Bronchial epithelial cell (primary cell): ENCODE results near the gene GNAS-AS1. TPM values are rescaled to one million over a fixed set of nuclear protein-coding genes. Genes with fewer than 3 reads are reported as not detected.

Source experiments
- DNase-seq: peaks from one replicate; pipeline ENCODE4 v3.0.0-alpha.2; 2010; ENCODE audit warnings: low read depth
- FAIRE-seq: peaks from 2 replicates; lab custom pipeline; 2011; peaks lifted over from hg19 to GRCh38; lab: Jason Lieb, UNC
- H3K27me3 ChIP-seq: 2 replicates; pipeline ENCODE4 v1.5.1; 2011; ENCODE audit warnings: low read length; ENCODE audit not compliant: control insufficient read depth, insufficient read depth
- H3K36me3 ChIP-seq: 2 replicates; pipeline ENCODE4 v1.5.1; 2011; ENCODE audit warnings: low read length; ENCODE audit not compliant: control insufficient read depth, insufficient read depth
- H3K4me3 ChIP-seq: 2 replicates; pipeline ENCODE4 v1.5.1; 2011; ENCODE audit warnings: mild to moderate bottlenecking, low read depth, low read length, control low read depth
- total RNA-seq: library from RNA; depleted of rRNA; stranded (reverse); fragments of >200 nt; gene quantifications from 2 replicates; pipeline ENCODE4 v1.2.1, GENCODE V29; 2014
- TF ChIP-seq, protein P1 (sequence below): IDR thresholded peaks from 2 replicates; pipeline ENCODE4 v1.5.1; 2011; ENCODE audit warnings: mild to moderate bottlenecking, moderate library complexity, low read length, control low read depth, inconsistent platforms; ENCODE audit not compliant: insufficient read depth, severe bottlenecking

GNAS-AS1 gene
- total RNA-seq, 1 donor from 2014 or later, result 1.3 TPM

DNA sequence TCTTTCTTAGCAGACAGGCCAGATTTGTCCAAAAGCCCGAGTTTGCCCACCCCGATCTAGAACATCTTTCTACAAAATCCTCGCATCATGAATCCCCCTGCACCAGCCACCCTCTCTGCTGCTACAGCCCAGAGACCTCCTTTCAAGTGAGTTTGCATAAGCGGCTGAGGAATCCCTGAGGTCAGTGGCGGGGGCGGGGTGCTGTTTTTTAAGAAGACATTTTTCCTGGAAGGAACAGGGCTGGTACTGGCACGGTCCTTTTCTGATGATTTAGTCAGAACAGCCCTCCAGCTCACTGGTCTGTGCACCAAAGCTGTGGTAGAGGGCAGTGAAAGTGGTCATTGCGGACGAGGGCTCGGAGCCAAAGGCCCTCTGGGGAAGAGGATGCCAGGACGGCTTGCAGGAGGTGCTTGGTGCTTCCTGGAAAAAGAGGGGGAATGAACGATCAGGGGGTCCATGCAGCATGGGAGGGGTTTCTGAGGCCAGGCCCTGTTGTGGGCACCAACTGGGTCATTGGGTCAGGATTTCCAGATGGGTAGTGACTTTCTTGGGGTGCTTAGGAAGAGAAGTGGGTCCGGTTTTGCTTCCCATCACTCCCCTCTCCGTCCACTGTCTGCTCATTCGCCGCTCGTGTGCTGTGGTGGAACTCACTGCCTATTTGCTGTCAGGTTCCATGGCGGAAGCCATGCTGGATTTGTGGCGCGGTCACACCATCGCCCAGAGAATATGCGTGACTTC, 50.4 kb downstream of the GNAS-AS1 start:
- TF ChIP-seq, protein P1, sequence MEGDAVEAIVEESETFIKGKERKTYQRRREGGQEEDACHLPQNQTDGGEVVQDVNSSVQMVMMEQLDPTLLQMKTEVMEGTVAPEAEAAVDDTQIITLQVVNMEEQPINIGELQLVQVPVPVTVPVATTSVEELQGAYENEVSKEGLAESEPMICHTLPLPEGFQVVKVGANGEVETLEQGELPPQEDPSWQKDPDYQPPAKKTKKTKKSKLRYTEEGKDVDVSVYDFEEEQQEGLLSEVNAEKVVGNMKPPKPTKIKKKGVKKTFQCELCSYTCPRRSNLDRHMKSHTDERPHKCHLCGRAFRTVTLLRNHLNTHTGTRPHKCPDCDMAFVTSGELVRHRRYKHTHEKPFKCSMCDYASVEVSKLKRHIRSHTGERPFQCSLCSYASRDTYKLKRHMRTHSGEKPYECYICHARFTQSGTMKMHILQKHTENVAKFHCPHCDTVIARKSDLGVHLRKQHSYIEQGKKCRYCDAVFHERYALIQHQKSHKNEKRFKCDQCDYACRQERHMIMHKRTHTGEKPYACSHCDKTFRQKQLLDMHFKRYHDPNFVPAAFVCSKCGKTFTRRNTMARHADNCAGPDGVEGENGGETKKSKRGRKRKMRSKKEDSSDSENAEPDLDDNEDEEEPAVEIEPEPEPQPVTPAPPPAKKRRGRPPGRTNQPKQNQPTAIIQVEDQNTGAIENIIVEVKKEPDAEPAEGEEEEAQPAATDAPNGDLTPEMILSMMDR, result no peak
- no peak overlapping the region for H3K4me3 ChIP-seq
- no peak for DNase-seq
- H3K27me3 ChIP-seq, result no peaks in the 10 kb centered on the region
- FAIRE-seq, result no peak
- no peaks in the 10 kb centered on the region for H3K36me3 ChIP-seq

DNA sequence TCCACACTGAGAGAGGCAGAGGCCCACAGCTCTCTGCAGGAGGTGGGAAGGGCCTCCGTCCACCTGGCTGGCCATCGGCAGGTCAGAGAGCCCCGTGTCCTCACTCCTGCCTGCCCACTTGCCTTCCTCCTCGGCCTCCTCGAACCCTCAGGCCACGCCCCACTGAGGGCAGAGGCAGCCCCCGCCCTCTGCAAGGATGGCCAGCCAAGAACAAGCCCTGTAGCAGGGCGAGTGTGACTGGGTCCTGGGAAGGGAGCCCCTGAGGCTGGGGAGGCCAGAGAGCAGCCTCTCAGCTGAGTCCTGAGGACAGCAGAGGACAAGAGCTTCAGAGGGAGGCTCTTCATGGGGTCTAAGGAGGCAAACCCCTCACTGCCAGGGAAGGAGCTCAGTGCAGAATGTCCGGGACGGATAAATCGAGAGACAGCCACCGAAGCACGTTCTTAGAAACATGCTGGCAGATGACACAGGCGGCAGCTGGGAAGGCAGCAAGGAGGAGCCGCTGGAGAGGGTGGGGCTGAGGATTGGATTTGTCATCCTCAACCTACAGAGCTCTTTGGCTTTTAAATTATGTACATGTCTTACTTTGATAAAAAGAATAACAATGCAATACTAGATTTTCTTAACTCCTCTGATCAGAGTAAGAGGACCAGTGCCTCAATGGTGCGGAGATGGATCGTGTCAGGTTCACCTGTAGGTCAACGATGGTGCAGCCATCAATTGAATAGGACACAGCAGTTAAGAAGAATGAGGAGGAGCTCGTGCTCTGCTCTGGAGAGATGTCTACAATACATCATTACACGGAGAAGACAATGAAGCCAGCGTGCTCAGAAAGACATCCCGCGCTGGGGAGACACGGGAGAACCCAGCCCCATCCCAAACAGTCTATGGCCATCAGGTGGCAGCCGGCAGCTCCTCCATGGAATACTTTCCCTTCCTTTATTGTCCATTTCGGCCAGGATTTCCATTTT, 53.0 kb downstream of the GNAS-AS1 start:
- no peak for DNase-seq
- no peaks in the 10 kb centered on the region for H3K36me3 ChIP-seq
- no peak overlapping the region for H3K4me3 ChIP-seq
- FAIRE-seq, result no peak
- TF ChIP-seq, protein P1, result no peak
- no peaks in the 10 kb centered on the region for H3K27me3 ChIP-seq

DNA sequence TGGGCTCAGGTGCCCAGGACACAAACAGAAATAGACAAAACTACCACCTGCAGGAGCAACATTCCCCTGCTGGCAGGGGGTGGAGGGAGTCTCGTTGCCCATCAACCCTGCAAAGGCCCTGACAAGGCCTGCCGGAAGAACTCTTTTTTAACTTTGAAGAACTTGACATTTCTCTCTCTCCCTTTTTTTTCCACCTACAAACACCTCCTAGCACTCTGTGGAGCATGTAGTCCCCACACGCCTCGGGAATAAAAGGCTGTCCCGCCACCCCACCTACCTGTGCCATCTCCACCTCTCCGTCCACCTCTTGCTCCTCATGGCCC, 54.8 kb downstream of the GNAS-AS1 start:
- DNase-seq, result no peak
- no peaks in the 10 kb centered on the region for H3K36me3 ChIP-seq
- H3K4me3 ChIP-seq, result no peak overlapping the region
- FAIRE-seq, result no peak
- H3K27me3 ChIP-seq, result no peaks in the 10 kb centered on the region
- TF ChIP-seq, protein P1, result no peak

DNA sequence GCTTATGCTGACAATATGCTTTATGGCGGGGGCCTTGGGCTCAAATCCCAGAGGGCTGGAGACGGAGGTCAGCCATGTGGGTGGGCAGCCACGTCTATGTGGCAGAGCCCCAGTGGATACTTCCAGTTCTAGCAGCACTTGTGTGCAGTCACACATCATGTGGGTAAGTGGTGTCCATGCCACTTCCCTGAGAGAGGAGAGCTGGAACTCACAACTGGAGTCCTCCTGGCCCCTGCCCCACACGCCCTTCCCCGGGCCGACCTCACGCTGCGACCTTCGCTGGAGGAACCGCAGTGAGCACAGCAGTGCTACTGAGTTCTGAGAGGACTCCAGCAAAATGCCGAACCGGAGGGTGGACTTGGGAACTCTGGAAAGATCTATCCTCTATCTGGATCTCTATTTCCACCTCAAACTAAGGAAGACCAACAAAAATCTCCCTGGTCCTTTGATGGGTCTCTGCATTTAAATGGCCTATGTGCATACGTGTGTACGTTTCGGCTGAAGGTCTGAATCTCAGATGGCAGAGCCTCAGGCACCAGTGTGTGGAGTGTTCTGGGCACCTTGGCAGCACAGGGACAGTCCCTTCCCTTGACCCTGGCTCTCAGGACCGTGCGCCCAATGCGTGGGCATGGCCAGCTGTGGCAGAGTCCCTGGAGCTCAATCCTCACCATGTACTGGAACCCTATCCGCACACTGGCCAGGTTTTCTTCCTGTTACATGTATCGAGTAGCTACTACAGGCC, 55.4 kb downstream of the GNAS-AS1 start:
- DNase-seq (no peak), FAIRE-seq (no peak)
- Histone ChIP-seq H3K4me3 (no peak overlapping the region), H3K27me3 (no peaks in the 10 kb centered on the region), H3K36me3 (no peaks in the 10 kb centered on the region)
- TF ChIP-seq, protein P1, result no peak

DNA sequence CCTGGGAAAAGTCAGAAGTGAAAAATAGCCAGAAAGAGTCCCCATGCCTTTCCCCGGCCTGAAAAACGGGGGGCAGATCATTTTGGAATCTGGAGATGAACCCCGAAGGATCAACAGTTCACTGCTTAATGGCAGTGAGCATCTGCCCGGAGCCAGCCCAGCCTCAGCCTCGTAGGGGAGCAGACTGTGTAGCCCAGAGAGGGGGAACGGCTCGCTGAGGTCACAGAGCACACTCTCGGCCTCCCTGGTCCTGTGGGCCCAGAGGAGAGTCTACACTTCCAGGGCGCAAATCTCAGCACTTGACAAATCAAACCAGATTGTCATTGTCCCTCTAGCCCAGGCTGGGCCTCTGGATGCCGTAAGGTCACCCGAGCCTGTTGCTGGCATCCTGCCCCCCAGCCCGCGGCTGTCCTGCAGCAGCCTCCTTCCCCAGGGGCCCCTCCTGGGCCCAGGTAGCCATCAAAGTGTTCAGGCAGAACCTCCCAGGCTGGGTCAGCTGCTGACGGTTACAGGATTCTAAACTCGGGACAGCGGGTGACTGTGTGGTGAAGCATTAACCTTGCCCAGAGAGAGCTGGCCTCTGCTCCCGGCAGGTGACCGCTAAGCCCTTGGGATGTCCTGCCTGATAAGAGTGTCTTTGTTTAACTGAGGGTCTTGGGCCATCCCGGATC, 56.1 kb downstream of the GNAS-AS1 start:
- Histone ChIP-seq H3K27me3 (no peaks in the 10 kb centered on the region), H3K4me3 (no peak overlapping the region), H3K36me3 (no peaks in the 10 kb centered on the region)
- TF ChIP-seq, protein P1, result no peak
- FAIRE-seq, result no peak
- DNase-seq, result no peak
